Smooth muscle cell (in vitro differentiated cells): ENCODE measurements around the gene APBB1. TPM values are rescaled to one million over a fixed set of nuclear protein-coding genes. Genes with fewer than 3 reads are reported as not detected.
A peak's percentile ranks its signal among the peaks of the same experiment; 100 is the strongest.

Source experiments
- DNase-seq: peaks from one replicate; lab custom pipeline; 2025; ENCODE audit not compliant: unreplicated experiment; lab: John Stamatoyannopoulos, UW
- H2AFZ ChIP-seq: fragments of 200-600 bp; sonication (generic); 2 replicates; pipeline ENCODE4 v1.6.0; 2016; ENCODE audit warnings: antibody characterized with exemption, low read depth, mild to moderate bottlenecking
- H3F3A ChIP-seq: fragments of 200-600 bp; sonication (generic); 2 replicates; pipeline ENCODE4 v1.6.0; 2017; ENCODE audit warnings: antibody characterized with exemption, low read depth
- H3K27ac ChIP-seq: fragments of 200-600 bp; sonication (generic); 2 replicates; pipeline ENCODE4 v1.5.1; 2016; ENCODE audit warnings: low read depth, mild to moderate bottlenecking
- H3K27me3 ChIP-seq: fragments of 200-600 bp; sonication (generic); 2 replicates; pipeline ENCODE4 v1.6.1; 2016; ENCODE audit warnings: low read depth, mild to moderate bottlenecking
- H3K36me3 ChIP-seq: fragments of 200-600 bp; sonication (generic); 2 replicates; pipeline ENCODE4 v1.5.1; 2016; ENCODE audit warnings: low read depth
- H3K4me1 ChIP-seq: fragments of 200-600 bp; sonication (generic); 2 replicates; pipeline ENCODE4 v1.5.1; 2016; ENCODE audit warnings: low read depth
- H3K4me2 ChIP-seq: fragments of 200-600 bp; sonication (generic); 2 replicates; pipeline ENCODE4 v1.6.0; 2016; ENCODE audit warnings: mild to moderate bottlenecking
- H3K4me3 ChIP-seq: fragments of 200-600 bp; sonication (generic); 2 replicates; pipeline ENCODE4 v1.5.1; 2016; ENCODE audit warnings: mild to moderate bottlenecking
- H3K79me2 ChIP-seq: fragments of 200-600 bp; sonication (generic); 2 replicates; pipeline ENCODE4 v1.6.0; 2016; ENCODE audit warnings: low read depth, mild to moderate bottlenecking
- H3K9ac ChIP-seq: fragments of 200-600 bp; sonication (generic); 2 replicates; pipeline ENCODE4 v1.6.0; 2016; ENCODE audit warnings: low read depth
- H3K9me3 ChIP-seq: fragments of 200-600 bp; sonication (generic); replicated peaks from 2 replicates; pipeline ENCODE4 v1.5.1; 2016; ENCODE audit warnings: low read depth
- H4K20me1 ChIP-seq: fragments of 200-600 bp; sonication (generic); 2 replicates; pipeline ENCODE4 v1.6.0; 2016; ENCODE audit warnings: low read depth
- CTCF ChIP-seq: fragments of 200-600 bp; sonication (generic); IDR thresholded peaks from 2 replicates; pipeline ENCODE4 v1.5.1; 2017; ENCODE audit warnings: borderline replicate concordance, mild to moderate bottlenecking, antibody characterized with exemption; ENCODE audit not compliant: insufficient read depth, poor library complexity, severe bottlenecking
- WGBS: methylation state at CpG from one replicate; pipeline ENCODE4 v1.1.7; 2016; ENCODE audit warnings: low lambda C conversion rate; 5-methylcytosine and 5-hydroxymethylcytosine counted together
- polyA plus RNA-seq: library from polyadenylated mRNA; unstranded; fragments of >200 nt; fragmentation: Nextera tagmentation; extraction: Ambion mirVana; gene quantifications from 2 replicates; pipeline ENCODE4 v1.2.1, GENCODE V29; 2016
- total RNA-seq: library from RNA; depleted of rRNA; stranded (reverse); fragments of >200 nt; gene quantifications from 2 replicates; pipeline ENCODE4 v1.2.3, GENCODE V29; 2014

Gene APBB1
- total and polyA plus RNA-seq, 2 experiments from 2014 or later: 36.7 to 64.2 TPM

- Histone ChIP-seq H3K27me3 (no peaks in the 10 kb centered on the region), H3K4me3 (no peak overlapping the region), H3K9ac (no peak overlapping the region), H3K79me2 (no peaks in the 10 kb centered on the region), H3K4me1 (peaks cover under 1% of the 10 kb centered on the region), H2AFZ (no peak overlapping the region), H3K4me2 (no peak overlapping the region), H3K9me3 (no peaks in the 10 kb centered on the region), H4K20me1 (no peaks in the 10 kb centered on the region), H3K36me3 (no peaks in the 10 kb centered on the region), H3F3A (no peaks in the 10 kb centered on the region), H3K27ac (no peak overlapping the region)
- DNase-seq: peak; percentile 33
- peak; percentile 80 for TF ChIP-seq CTCF
- WGBS: 58% methylated on average over 6 of the region's 6 CpGs
Observed at GRCh38 chr11:6362873-6363678, 55.8 kb downstream of the APBB1 start.

- no peaks in the 10 kb centered on the region for H3K27me3 ChIP-seq
- peaks cover 4% of the 10 kb centered on the region for H3F3A ChIP-seq
- no peak overlapping the region for H2AFZ ChIP-seq
- no peak overlapping the region for H3K4me2 ChIP-seq
- H4K20me1 ChIP-seq: no peaks in the 10 kb centered on the region
- H3K36me3 ChIP-seq: no peaks in the 10 kb centered on the region
- no peak overlapping the region for H3K9ac ChIP-seq
- 83% methylated on average over 5 of the region's 5 CpGs for WGBS
- DNase-seq: no peak
- H3K4me1 ChIP-seq: peaks cover 7% of the 10 kb centered on the region
- no peaks in the 10 kb centered on the region for H3K79me2 ChIP-seq
- TF ChIP-seq CTCF: no peak
- no peak overlapping the region for H3K4me3 ChIP-seq
- no peak overlapping the region for H3K27ac ChIP-seq
- H3K9me3 ChIP-seq: no peaks in the 10 kb centered on the region
Observed at GRCh38 chr11:6362185-6362872, 56.6 kb downstream of the APBB1 start.

GRCh38 chr11:6360183-6360582, 58.7 kb downstream of the APBB1 start:
- Histone ChIP-seq H3K27ac (peak overlapping the region; percentile 10), H3K79me2 (no peaks in the 10 kb centered on the region), H3F3A (peaks cover 8% of the 10 kb centered on the region)

More at GRCh38 chr11:6360183-6360582, 58.7 kb downstream of the APBB1 start:
- Histone ChIP-seq H3K4me1 (peaks cover 7% of the 10 kb centered on the region), H3K4me3 (no peak overlapping the region), H3K9ac (no peak overlapping the region), H3K36me3 (no peaks in the 10 kb centered on the region), H3K4me2 (no peak overlapping the region), H3K9me3 (no peaks in the 10 kb centered on the region), H2AFZ (no peak overlapping the region), H4K20me1 (no peaks in the 10 kb centered on the region), H3K27me3 (no peaks in the 10 kb centered on the region)
- TF ChIP-seq CTCF: no peak
- no peak for DNase-seq
- WGBS: 46% methylated on average over 3 of the region's 3 CpGs
